HCT116 (cell line): ENCODE results near the gene ZNF26. TPM values are rescaled to one million over a fixed set of nuclear protein-coding genes. Genes with fewer than 3 reads are reported as not detected.

Experiments used
- ATAC-seq: fragments of 200-7000 bp; cut with Tn5 transposase; 2 replicates; pipeline ENCODE4 v1.9.1; 2020; ENCODE audit warnings: mild to moderate bottlenecking, moderate library complexity
- BruUV-seq: library from RNA; stranded (reverse); fragments of 400-500 nt; replicated peaks from 2 replicates; lab custom pipeline; 2021; lab: Mats Ljungman, UMichigan
- CTCF ChIA-PET: fragments of 300-600 bp; sonication (Branson Sonifier 250); formaldehyde crosslinking; loops from one replicate; lab custom pipeline; 2021; ENCODE audit warnings: antibody characterized with exemption; lab: Charles Lee
- POLR2A ChIA-PET: fragments of 300-600, 350-600 bp; sonication (Branson Sonifier 250); formaldehyde crosslinking; loops from one replicate; lab custom pipeline; 2021; ENCODE audit warnings: antibody characterized with exemption; lab: Charles Lee
- RAD21 ChIA-PET, 2 experiments: fragments of 300-600 bp; sonication (Branson Sonifier 250); formaldehyde crosslinking; loops; one replicate each; lab custom pipeline; 2023; ENCODE audit warnings: low total read pairs in 2 of 2; ENCODE audit not compliant: uncharacterized antibody in 2 of 2, unreplicated experiment in 2 of 2, low non-redundant PET in 1 of 2; lab: Charles Lee
- DNase-seq: peaks from one replicate; pipeline ENCODE4 v3.0.0-alpha.2; 2010; ENCODE audit warnings: low read depth, low spot score
- H2AFZ ChIP-seq: fragments of 200-600 bp; shearing (Covaris generic), sonication (generic); 2 replicates; pipeline ENCODE4 v1.6.1; 2017; ENCODE audit warnings: low read depth, mixed run types, mixed read lengths, antibody characterized with exemption, low read length; ENCODE audit not compliant: poor library complexity, severe bottlenecking
- H3K27ac ChIP-seq: 2 replicates; pipeline ENCODE4 v1.5.1; 2012; ENCODE audit warnings: low read depth, low read length
- H3K27me3 ChIP-seq: fragments of 200-600 bp; sonication (generic); 2 replicates; pipeline ENCODE4 v1.6.1; 2016; ENCODE audit warnings: mixed run types, low read length, mixed read lengths; ENCODE audit not compliant: insufficient read depth
- H3K36me3 ChIP-seq, 2 experiments: fragments of 200-500 bp in 1 of 2; fragments of 200-600 bp in 1 of 2; sonication (Bioruptor generic) in 1 of 2; sonication (generic) in 1 of 2; 2 replicates each; pipeline versions ENCODE4 v1.5.1 to v1.6.1; 2014 to 2016; ENCODE audit warnings: low read length in 2 of 2, inconsistent platforms in 1 of 2, mixed read lengths in 1 of 2, mixed run types in 1 of 2; ENCODE audit not compliant: insufficient read depth in 2 of 2, control insufficient read depth in 1 of 2
- H3K4me1 ChIP-seq, 2 experiments: fragments of 200-600 bp in 1 of 2; sonication (generic) in 1 of 2; 2 replicates each; pipeline versions ENCODE4 v1.5.1 to v1.6.1; 2012 to 2017; ENCODE audit warnings: low read length in 2 of 2, inconsistent platforms in 1 of 2, mild to moderate bottlenecking in 1 of 2, mixed read lengths in 1 of 2, mixed run types in 1 of 2, moderate library complexity in 1 of 2; ENCODE audit not compliant: insufficient read depth in 2 of 2, control insufficient read depth in 1 of 2
- H3K4me2 ChIP-seq: fragments of 200-600 bp; sonication (generic); 2 replicates; pipeline ENCODE4 v1.6.1; 2017; ENCODE audit warnings: mixed run types, low read length, mixed read lengths
- H3K4me3 ChIP-seq, 2 experiments: fragments of 200-600 bp in 1 of 2; sonication (generic) in 1 of 2; replicated peaks in 1 of 2; 2 replicates each; pipeline ENCODE4 v1.5.1; 2011 to 2016; ENCODE audit warnings: low read length in 2 of 2, control low read depth in 1 of 2, low read depth in 1 of 2, mild to moderate bottlenecking in 1 of 2, mixed read lengths in 1 of 2, mixed run types in 1 of 2
- H3K79me2 ChIP-seq: fragments of 200-600 bp; sonication (generic); 2 replicates; pipeline ENCODE4 v1.6.1; 2017; ENCODE audit warnings: mild to moderate bottlenecking, mixed run types, low read length, moderate library complexity, mixed read lengths; ENCODE audit not compliant: insufficient read depth
- H3K9ac ChIP-seq: fragments of 200-600 bp; sonication (generic); 2 replicates; pipeline ENCODE4 v1.6.1; 2016; ENCODE audit warnings: low read length, mixed read lengths
- H3K9me2 ChIP-seq: fragments of 200-600 bp; sonication (generic), shearing (Covaris generic); 2 replicates; pipeline ENCODE4 v1.6.1; 2017; ENCODE audit warnings: mixed run types, mild to moderate bottlenecking, moderate library complexity; ENCODE audit not compliant: insufficient read depth
- H3K9me3 ChIP-seq, 2 experiments: fragments of 200-500 bp in 1 of 2; fragments of 200-600 bp in 1 of 2; sonication (Bioruptor generic) in 1 of 2; sonication (generic) in 1 of 2; 2 replicates each; pipeline ENCODE4 v1.6.1; 2014 to 2017; ENCODE audit warnings: low read length in 2 of 2, mixed read lengths in 2 of 2, inconsistent platforms in 1 of 2, low read depth in 1 of 2, mild to moderate bottlenecking in 1 of 2, mixed run types in 1 of 2, moderate library complexity in 1 of 2; ENCODE audit not compliant: control insufficient read depth in 1 of 2, insufficient read depth in 1 of 2
- H4K20me1 ChIP-seq: fragments of 200-600 bp; sonication (generic), shearing (Covaris generic); 2 replicates; pipeline ENCODE4 v1.6.1; 2017; ENCODE audit warnings: mixed run types, mild to moderate bottlenecking, moderate library complexity; ENCODE audit not compliant: insufficient read depth
- CBX3 ChIP-seq: IDR thresholded peaks from 2 replicates; pipeline ENCODE4 v1.6.1; 2012; ENCODE audit warnings: low read depth
- POLR2AphosphoS5 ChIP-seq: IDR thresholded peaks from 2 replicates; pipeline ENCODE4 v1.6.1; 2011; ENCODE audit warnings: mild to moderate bottlenecking, low read depth, low read length, moderate library complexity
- REST ChIP-seq: IDR thresholded peaks from 2 replicates; pipeline ENCODE4 v1.6.1; 2012; ENCODE audit warnings: low read depth
- ZBTB33 ChIP-seq: IDR thresholded peaks from 2 replicates; pipeline ENCODE4 v1.6.1; 2011; ENCODE audit warnings: mild to moderate bottlenecking, low read length, moderate library complexity; ENCODE audit not compliant: insufficient replicate concordance; ENCODE audit errors: extremely low read depth
- ZNF274 ChIP-seq: fragments of 200-500 bp; sonication (Bioruptor generic); IDR thresholded peaks from 2 replicates; pipeline ENCODE4 v1.6.1; 2014; ENCODE audit warnings: mild to moderate bottlenecking, low read depth, low read length, inconsistent platforms
- intact Hi-C: fragments of 100-400 bp; cut with micrococcal nuclease; formaldehyde crosslinking; loops from 2 replicates; pipeline ENCODE4 v1.10.0; 2022
- total RNA-seq: library from RNA; stranded (reverse); gene quantifications from one replicate; pipeline ENCODE4 v1.2.1, GENCODE V29; 2021; ENCODE audit not compliant: unreplicated experiment

ZNF26 gene
- total RNA-seq, 1 experiment from 2014 or later = 4.4 TPM

GRCh38 chr12:133058203-133059113 lies 72.3 kb downstream of the ZNF26 start:
- Histone ChIP-seq H3K9me2 (no peaks in the 10 kb centered on the region), H4K20me1 (no peaks in the 10 kb centered on the region), H3K4me3 (no peak overlapping the region), H3K4me2 (no peak overlapping the region), H3K9me3 (peaks cover 59 to 80% of the 10 kb centered on the region in 2 experiments), H3K36me3 (peaks cover 0 to 15% of the 10 kb centered on the region in 2 experiments; a peak in 3 of 4 replicates), H3K79me2 (no peaks in the 10 kb centered on the region), H2AFZ (no peak overlapping the region), H3K27me3 (no peaks in the 10 kb centered on the region), H3K9ac (no peak overlapping the region), H3K27ac (no peak overlapping the region), H3K4me1 (no peaks in the 10 kb centered on the region)
- CTCF ChIA-PET = no interaction called here
- intact Hi-C loops = no loop called here
- no peak for TF ChIP-seq POLR2AphosphoS5
- no peak for TF ChIP-seq REST
- peak; percentile 11; the same call in 1 of the 2 replicates for TF ChIP-seq CBX3
- no peak for TF ChIP-seq ZBTB33
- peak; percentile 100 for TF ChIP-seq ZNF274
- DNase-seq (no peak), ATAC-seq (no peak)
- POLR2A ChIA-PET = no interaction called here
- RAD21 ChIA-PET = no interaction called here
- BruUV-seq = no TSS peak
